HUES6 (cell line): ENCODE measurements around the gene CTSS.

ENCODE experiments used
- H3K27ac ChIP-seq: 2 replicates; pipeline ENCODE4 v1.7.0; 2013; ENCODE audit warnings: low read depth, mild to moderate bottlenecking, low read length, inconsistent platforms
- H3K27me3 ChIP-seq: 2 replicates; pipeline ENCODE4 v1.6.1; 2013; ENCODE audit warnings: low read length; ENCODE audit not compliant: control insufficient read depth, insufficient read depth
- H3K36me3 ChIP-seq: 2 replicates; pipeline ENCODE4 v1.6.1; 2013; ENCODE audit warnings: low read length; ENCODE audit not compliant: control insufficient read depth, insufficient read depth
- H3K4me1 ChIP-seq: 2 replicates; pipeline ENCODE4 v1.6.1; 2013; ENCODE audit warnings: low read length; ENCODE audit not compliant: control insufficient read depth, insufficient read depth
- H3K4me3 ChIP-seq: 2 replicates; pipeline ENCODE4 v1.5.1; 2013; ENCODE audit warnings: low read depth, low read length
- H3K9ac ChIP-seq: one replicate; pipeline ENCODE4 v1.6.1; 2013; ENCODE audit warnings: mild to moderate bottlenecking, low read length
- H3K9me3 ChIP-seq: 2 replicates; pipeline ENCODE4 v1.6.1; 2013; ENCODE audit warnings: low read depth, low read length; ENCODE audit not compliant: control insufficient read depth, insufficient read depth

Gene CTSS

DNA sequence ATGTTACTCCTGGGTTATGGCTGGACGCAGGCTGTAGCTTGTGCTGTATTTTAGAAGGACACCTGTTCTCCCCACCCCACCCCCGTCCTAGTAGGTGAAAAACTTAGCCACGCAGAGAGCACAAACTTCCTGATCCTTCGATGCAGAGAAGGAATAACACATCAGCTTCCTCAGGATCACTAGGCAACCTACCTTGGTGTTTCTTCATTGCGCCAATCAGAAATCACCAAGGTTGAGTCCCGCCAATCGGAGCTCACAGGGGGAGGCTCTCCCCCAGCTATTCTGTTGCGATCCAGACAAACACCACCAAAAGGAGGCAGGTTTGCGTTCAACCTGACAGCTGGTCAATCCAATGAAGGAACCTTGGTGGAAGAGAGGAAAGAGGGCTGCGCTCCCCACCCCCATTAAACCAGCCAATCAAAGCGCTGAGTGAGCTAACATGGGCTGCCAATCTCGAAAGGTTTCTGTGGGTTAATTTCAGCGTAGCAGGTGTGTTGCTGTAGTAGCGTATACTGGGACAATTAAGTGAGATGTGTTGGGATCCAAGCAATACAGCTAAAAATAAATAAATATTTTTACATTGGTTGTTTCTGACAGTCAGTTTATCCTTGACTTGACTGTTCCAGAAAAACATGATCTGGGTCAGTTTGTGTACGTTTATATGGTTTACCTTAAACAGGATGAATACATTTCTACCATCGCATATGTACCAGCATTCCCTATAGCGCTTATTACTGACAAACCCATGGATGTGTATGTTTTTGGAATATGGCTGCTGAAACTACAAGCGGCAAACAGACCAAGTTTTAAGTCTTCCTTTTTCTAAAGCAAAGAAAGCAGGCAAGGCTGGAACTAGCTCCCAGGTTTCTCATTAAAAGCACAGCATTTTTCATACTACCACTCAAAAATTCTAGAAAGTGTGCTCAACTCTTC lies 68.3 kb downstream of the CTSS start, which contains the start of gene GOLPH3L:
TSS of gene GOLPH3L (minus strand) at position 160 of the 933 bp plus-strand sequence. CDS start 2,316 bp downstream, outside the sequence.
- Histone ChIP-seq H3K36me3 (peaks cover 24% of the 10 kb centered on the region), H3K27ac (no peak within 1 kb of the TSS), H3K9me3 (no peaks in the 10 kb centered on the region), H3K9ac (peak within 1 kb of the TSS; percentile 2), H3K4me3 (peak within 1 kb of the TSS; percentile 75), H3K4me1 (no peaks in the 10 kb centered on the region), H3K27me3 (no peaks in the 10 kb centered on the region)

DNA sequence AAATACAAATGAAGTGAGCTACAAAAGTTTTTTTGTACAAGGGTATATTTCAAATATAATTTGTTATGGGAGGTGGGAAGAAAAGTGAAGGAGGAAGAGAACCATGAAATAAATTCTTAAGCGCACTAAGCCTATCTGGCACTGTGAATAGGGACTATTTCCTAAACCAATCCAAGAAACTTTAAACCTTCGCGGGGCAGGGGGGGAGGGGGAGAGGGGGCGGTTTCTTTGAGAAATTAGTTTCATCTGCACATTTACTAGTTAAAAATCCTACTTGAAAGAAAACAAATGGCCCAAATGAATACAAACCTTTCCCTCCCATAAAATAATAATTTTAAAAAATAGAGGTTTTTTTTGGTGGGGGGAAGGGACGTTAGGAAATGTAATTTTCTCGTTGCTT lies 69.0 kb downstream of the CTSS start:
- H3K36me3 ChIP-seq: peaks cover 31% of the 10 kb centered on the region
- no peaks in the 10 kb centered on the region for H3K27me3 ChIP-seq
- H3K4me3 ChIP-seq: peak overlapping the region; percentile 75
- no peaks in the 10 kb centered on the region for H3K4me1 ChIP-seq
- H3K9ac ChIP-seq: peak overlapping the region; percentile 2
- H3K9me3 ChIP-seq: no peaks in the 10 kb centered on the region
- H3K27ac ChIP-seq: no peak overlapping the region

DNA sequence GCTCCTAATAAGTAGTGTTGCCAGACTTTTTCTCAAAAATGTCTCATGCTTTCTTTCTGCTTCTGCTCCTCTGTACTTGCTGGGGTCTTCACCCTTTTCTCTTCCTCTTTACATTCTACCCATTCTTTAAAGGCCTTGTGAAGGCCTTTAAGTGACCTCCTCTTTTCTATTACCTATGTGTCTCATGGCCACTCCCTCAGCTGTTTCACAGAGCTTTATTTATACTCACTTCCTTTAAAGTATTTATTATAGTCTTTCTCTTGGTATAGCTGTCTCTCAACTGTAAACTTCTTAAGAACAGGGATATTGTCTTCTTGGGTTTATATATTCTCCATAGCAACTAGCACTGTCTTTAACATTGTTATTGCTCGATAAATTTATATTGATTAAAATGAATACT lies 69.4 kb downstream of the CTSS start:
- Histone ChIP-seq H3K27me3 (no peaks in the 10 kb centered on the region), H3K9ac (no peak overlapping the region), H3K9me3 (no peaks in the 10 kb centered on the region), H3K4me3 (peak overlapping the region; percentile 75), H3K4me1 (no peaks in the 10 kb centered on the region), H3K27ac (no peak overlapping the region), H3K36me3 (peaks cover 35% of the 10 kb centered on the region)

DNA sequence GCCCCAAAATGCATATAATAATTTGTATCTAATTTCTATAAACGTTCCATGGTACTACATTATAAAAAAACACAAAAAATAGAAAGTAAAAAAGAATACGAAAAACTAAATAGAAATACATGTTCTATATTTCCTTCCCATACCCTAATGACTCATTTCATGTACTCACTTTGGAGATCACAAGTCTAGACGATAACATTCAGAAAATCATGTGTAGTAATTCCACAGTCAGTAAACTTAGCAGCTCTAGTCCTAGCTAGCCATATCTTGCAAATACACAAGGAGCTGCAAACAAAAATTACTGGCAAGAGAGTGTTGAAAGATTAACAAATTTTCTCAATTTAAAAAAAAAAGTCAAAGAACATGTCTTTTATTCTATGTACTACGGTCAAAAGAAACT lies 70.0 kb downstream of the CTSS start:
- Histone ChIP-seq H3K9me3 (no peaks in the 10 kb centered on the region), H3K9ac (no peak overlapping the region), H3K36me3 (peaks cover 39% of the 10 kb centered on the region), H3K27me3 (no peaks in the 10 kb centered on the region), H3K4me1 (no peaks in the 10 kb centered on the region), H3K4me3 (peak overlapping the region; percentile 75), H3K27ac (no peak overlapping the region)

DNA sequence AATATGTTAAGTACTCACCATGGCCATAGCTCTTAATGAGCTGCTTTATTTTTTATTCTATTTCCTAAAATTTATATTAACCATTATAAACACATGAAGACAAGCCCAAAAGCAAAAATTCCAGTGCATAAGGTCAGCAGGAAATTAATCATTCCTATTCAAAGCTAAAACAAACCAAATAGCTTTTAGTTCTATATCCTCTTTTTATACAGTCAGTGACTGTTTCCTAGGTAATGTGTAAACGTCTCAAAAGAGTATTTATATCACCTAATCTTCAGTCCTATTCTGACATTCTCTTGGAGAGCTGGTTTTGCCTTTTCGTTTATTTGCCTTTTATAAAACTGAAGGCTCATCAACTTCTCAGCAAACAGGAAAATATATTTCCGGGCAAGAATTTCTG lies 72.9 kb downstream of the CTSS start:
- no peak overlapping the region for H3K9ac ChIP-seq
- H3K36me3 ChIP-seq: peaks cover 59% of the 10 kb centered on the region
- H3K27ac ChIP-seq: no peak overlapping the region

DNA sequence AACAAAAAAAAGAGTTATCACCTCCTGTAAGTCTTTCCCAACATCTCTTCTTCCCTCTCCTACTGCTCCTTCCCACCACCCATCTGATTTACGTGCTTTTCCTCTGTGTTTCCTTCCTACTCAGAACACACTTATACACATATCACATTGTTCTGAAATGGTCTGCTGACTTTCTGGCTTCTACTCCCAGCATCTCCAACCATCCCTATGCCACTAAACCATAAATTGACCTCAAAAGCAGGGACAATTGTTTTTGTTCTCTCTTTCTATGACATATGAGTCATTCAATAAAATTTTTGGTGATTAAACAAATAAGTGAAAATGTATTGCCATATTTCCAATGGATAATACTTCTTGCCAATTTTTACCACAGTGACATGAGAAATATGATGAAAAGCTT lies 76.8 kb downstream of the CTSS start:
- Histone ChIP-seq H3K27ac (no peak overlapping the region), H3K36me3 (peaks cover 61% of the 10 kb centered on the region), H3K27me3 (no peaks in the 10 kb centered on the region), H3K9me3 (no peaks in the 10 kb centered on the region), H3K4me3 (no peak overlapping the region), H3K4me1 (peaks cover 4% of the 10 kb centered on the region; the same call in 1 of the 2 replicates), H3K9ac (no peak overlapping the region)

More for the DNA sequence above, 72.9 kb downstream of the CTSS start:
- H3K4me3 ChIP-seq: no peak overlapping the region
- H3K27me3 ChIP-seq: no peaks in the 10 kb centered on the region
- H3K9me3 ChIP-seq: no peaks in the 10 kb centered on the region
- H3K4me1 ChIP-seq: no peaks in the 10 kb centered on the region

DNA sequence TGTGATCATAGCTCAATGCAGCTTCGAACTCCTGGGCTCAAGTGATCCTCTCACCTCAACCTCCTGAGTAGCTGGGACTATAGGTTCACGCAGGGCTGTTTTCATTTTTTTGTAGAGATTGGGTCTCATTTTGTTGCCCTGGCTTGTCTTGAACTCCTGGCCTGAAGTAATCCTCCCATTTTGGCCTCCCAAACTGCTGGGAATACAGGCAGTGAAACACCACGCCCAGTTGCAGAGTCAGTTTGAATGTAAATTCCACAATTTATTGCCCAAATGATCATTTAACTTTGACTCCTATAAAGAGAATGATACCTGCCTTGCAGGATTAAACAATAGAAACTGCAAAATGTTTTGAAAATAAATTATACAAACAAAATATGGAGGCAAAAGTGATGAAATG lies 79.3 kb downstream of the CTSS start:
- no peaks in the 10 kb centered on the region for H3K27me3 ChIP-seq
- no peak overlapping the region for H3K4me3 ChIP-seq
- H3K9ac ChIP-seq: no peak overlapping the region
- H3K36me3 ChIP-seq: peaks cover 46% of the 10 kb centered on the region
- H3K4me1 ChIP-seq: peaks cover 6% of the 10 kb centered on the region; the same call in 1 of the 2 replicates
- no peaks in the 10 kb centered on the region for H3K9me3 ChIP-seq
- H3K27ac ChIP-seq: no peak overlapping the region

DNA sequence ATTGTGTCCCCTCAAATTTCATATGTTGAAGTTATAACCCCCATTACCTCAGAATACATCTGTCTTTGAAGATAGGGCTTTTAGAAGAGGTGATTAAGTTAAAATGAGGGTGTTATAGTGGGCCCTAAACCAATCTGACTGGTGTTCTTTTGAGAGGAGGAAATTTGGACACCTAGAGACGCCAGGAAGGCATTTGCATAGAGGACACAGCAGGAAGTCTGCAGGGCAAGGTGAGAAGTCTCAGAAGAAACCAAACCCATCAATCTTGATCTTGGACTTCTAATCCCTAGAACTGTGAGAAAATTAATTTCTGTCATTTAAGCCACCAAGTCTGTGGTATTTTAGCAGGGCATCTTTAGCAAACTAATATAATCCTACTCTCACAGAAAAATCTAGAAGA lies 81.7 kb downstream of the CTSS start:
- no peaks in the 10 kb centered on the region for H3K27me3 ChIP-seq
- peaks cover 6% of the 10 kb centered on the region; the same call in 1 of the 2 replicates for H3K4me1 ChIP-seq
- H3K27ac ChIP-seq: no peak overlapping the region
- no peak overlapping the region for H3K4me3 ChIP-seq
- H3K9ac ChIP-seq: no peak overlapping the region
- H3K36me3 ChIP-seq: peaks cover 32% of the 10 kb centered on the region
- no peaks in the 10 kb centered on the region for H3K9me3 ChIP-seq
